ENCODE measurements around the gene NFYC. TPM values are rescaled to one million over a fixed set of nuclear protein-coding genes. Genes with fewer than 3 reads are reported as not detected.

Gene NFYC
- polyA plus RNA-seq, 1 donor = 66.0 TPM

DNA sequence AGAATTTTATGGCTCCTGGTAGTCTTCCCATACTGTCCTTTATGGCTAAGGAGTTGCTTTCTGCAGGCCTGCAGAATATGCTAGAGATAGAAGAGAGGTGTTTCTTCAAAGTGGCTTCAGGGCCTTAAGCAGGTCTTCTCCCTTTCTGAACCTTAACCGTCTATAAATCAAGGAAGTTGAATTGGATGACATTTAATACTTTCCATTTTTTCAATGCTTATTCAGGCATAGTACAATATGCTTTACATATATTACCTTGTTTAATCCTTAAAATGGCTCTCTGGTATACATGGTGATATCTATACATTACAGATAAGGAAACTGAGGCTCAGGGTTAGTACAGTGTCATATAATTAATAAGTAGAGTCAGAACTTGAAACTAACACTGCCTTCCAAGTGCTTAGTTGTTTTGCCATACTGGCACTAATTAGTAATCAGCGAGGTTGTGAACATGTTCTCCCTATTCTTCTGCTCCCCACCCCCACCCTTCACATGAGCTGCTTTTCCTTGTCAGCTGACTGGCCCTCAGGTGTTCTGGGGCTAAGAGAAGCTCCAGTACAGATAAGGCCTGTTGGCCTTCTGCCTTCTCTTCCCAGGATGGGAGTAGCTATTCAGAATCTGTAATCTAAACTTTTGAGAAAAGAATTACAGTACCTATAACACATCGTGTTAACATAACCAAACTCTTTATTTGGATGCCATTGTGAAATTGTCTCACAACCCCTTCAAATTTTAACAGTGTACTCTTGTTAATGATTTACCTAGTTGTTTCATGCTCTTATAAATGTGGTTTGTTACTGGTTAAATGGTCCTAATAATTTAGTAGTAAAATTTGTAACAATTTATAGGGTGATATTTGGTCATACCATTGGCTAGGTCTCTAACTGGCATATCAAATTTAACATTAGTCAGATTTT is 13.6 kb downstream of the NFYC start:
- Histone ChIP-seq H3K4me1 (ENCODE audit: control insufficient read depth, insufficient read depth, low read length) (peaks cover 18% of the 10 kb centered on the region), H3K27ac (ENCODE audit: low read length) (peak overlapping the region; percentile 50), H3K9me3 (ENCODE audit: control insufficient read depth, low read depth, low read length) (no peaks in the 10 kb centered on the region), H3K36me3 (ENCODE audit: control insufficient read depth, insufficient read depth, low read length) (no peaks in the 10 kb centered on the region), H3K4me3 (ENCODE audit: low read length) (no peak overlapping the region), H3K27me3 (ENCODE audit: control insufficient read depth, insufficient read depth, low read length) (no peaks in the 10 kb centered on the region)
- DNase-seq = peak; percentile 51 to 72
- WGBS (ENCODE audit: insufficient coverage, low lambda C conversion rate) = no CpG with 5 or more reads among the region's 3 CpGs

DNA sequence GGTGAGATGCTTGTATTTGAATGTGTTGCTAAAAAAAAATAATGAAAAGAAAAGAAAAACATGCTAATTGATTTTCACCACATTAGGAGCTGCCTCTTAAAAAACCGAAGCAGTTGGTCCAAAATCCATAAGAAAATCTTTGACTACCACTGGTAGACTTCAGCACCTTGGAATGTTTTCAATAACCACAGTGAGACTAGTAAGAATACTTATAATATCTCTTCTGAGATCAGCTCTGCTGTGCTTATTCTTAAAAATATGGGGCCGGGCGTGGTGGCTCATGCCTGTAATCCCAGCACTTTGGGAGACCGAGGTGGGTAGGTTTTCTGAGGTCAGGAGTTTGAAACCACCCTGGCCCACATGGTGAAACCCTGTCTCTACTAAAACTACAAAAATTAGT is 15.1 kb downstream of the NFYC start:
- no peaks in the 10 kb centered on the region for H3K27me3 ChIP-seq (ENCODE audit: control insufficient read depth, insufficient read depth, low read length)
- no peaks in the 10 kb centered on the region for H3K9me3 ChIP-seq (ENCODE audit: control insufficient read depth, low read depth, low read length)
- no peak overlapping the region for H3K27ac ChIP-seq (ENCODE audit: low read length)
- 100% methylated on average over 1 of the region's 4 CpGs for WGBS (ENCODE audit: insufficient coverage, low lambda C conversion rate)
- no peaks in the 10 kb centered on the region for H3K36me3 ChIP-seq (ENCODE audit: control insufficient read depth, insufficient read depth, low read length)
- DNase-seq = no peak
- peaks cover 18% of the 10 kb centered on the region for H3K4me1 ChIP-seq (ENCODE audit: control insufficient read depth, insufficient read depth, low read length)
- no peak overlapping the region for H3K4me3 ChIP-seq (ENCODE audit: low read length)

GRCh38 chr1:40708750-40709099 is 17.2 kb downstream of the NFYC start:
- DNase-seq = no peak
- Histone ChIP-seq H3K4me1 (ENCODE audit: control insufficient read depth, insufficient read depth, low read length) (peaks cover 18% of the 10 kb centered on the region), H3K9me3 (ENCODE audit: control insufficient read depth, low read depth, low read length) (no peaks in the 10 kb centered on the region), H3K4me3 (ENCODE audit: low read length) (peak overlapping the region; percentile 66), H3K27me3 (ENCODE audit: control insufficient read depth, insufficient read depth, low read length) (no peaks in the 10 kb centered on the region), H3K27ac (ENCODE audit: low read length) (peak overlapping the region; percentile 60), H3K36me3 (ENCODE audit: control insufficient read depth, insufficient read depth, low read length) (peaks cover 3% of the 10 kb centered on the region)
- WGBS (ENCODE audit: insufficient coverage, low lambda C conversion rate) = no CpG with 5 or more reads among the region's 3 CpGs

GRCh38 chr1:40709100-40709801 is 17.7 kb downstream of the NFYC start:
- no peaks in the 10 kb centered on the region for H3K27me3 ChIP-seq (ENCODE audit: control insufficient read depth, insufficient read depth, low read length)
- H3K36me3 ChIP-seq (ENCODE audit: control insufficient read depth, insufficient read depth, low read length) = peaks cover 3% of the 10 kb centered on the region
- H3K27ac ChIP-seq (ENCODE audit: low read length) = peak overlapping the region; percentile 60
- peak overlapping the region; percentile 66 for H3K4me3 ChIP-seq (ENCODE audit: low read length)
- H3K4me1 ChIP-seq (ENCODE audit: control insufficient read depth, insufficient read depth, low read length) = peaks cover 18% of the 10 kb centered on the region
- peak; percentile 86 to 95 for DNase-seq
- 0% methylated on average over 1 of the region's 10 CpGs for WGBS (ENCODE audit: insufficient coverage, low lambda C conversion rate)
- H3K9me3 ChIP-seq (ENCODE audit: control insufficient read depth, low read depth, low read length) = no peaks in the 10 kb centered on the region

GRCh38 chr1:40709802-40710278 is 18.3 kb downstream of the NFYC start:
- peak in 1 of 2 donors; percentile 19 for DNase-seq
- H3K4me1 ChIP-seq (ENCODE audit: control insufficient read depth, insufficient read depth, low read length) = peaks cover 18% of the 10 kb centered on the region
- WGBS (ENCODE audit: insufficient coverage, low lambda C conversion rate) = 0% methylated on average over 1 of the region's 3 CpGs
- no peaks in the 10 kb centered on the region for H3K27me3 ChIP-seq (ENCODE audit: control insufficient read depth, insufficient read depth, low read length)
- H3K27ac ChIP-seq (ENCODE audit: low read length) = peak overlapping the region; percentile 60
- H3K36me3 ChIP-seq (ENCODE audit: control insufficient read depth, insufficient read depth, low read length) = peaks cover 3% of the 10 kb centered on the region
- peak overlapping the region; percentile 66 for H3K4me3 ChIP-seq (ENCODE audit: low read length)
- H3K9me3 ChIP-seq (ENCODE audit: control insufficient read depth, low read depth, low read length) = no peaks in the 10 kb centered on the region

- peak in 1 of 2 donors; percentile 56 for DNase-seq
- peak overlapping the region; percentile 60 for H3K27ac ChIP-seq (ENCODE audit: low read length)
- H3K27me3 ChIP-seq (ENCODE audit: control insufficient read depth, insufficient read depth, low read length) = no peaks in the 10 kb centered on the region
- WGBS (ENCODE audit: insufficient coverage, low lambda C conversion rate) = 0% methylated on average over 1 of the region's 7 CpGs
- no peaks in the 10 kb centered on the region for H3K9me3 ChIP-seq (ENCODE audit: control insufficient read depth, low read depth, low read length)
- peak overlapping the region; percentile 66 for H3K4me3 ChIP-seq (ENCODE audit: low read length)
- H3K4me1 ChIP-seq (ENCODE audit: control insufficient read depth, insufficient read depth, low read length) = peaks cover 14% of the 10 kb centered on the region
- peaks cover 3% of the 10 kb centered on the region for H3K36me3 ChIP-seq (ENCODE audit: control insufficient read depth, insufficient read depth, low read length)
Observed at GRCh38 chr1:40710581-40711315, 19.2 kb downstream of the NFYC start.

- H3K36me3 ChIP-seq (ENCODE audit: control insufficient read depth, insufficient read depth, low read length) = peaks cover 3% of the 10 kb centered on the region
- 17% methylated on average over 1 of the region's 3 CpGs for WGBS (ENCODE audit: insufficient coverage, low lambda C conversion rate)
- H3K4me1 ChIP-seq (ENCODE audit: control insufficient read depth, insufficient read depth, low read length) = peaks cover 19% of the 10 kb centered on the region
- H3K4me3 ChIP-seq (ENCODE audit: low read length) = no peak overlapping the region
- no peaks in the 10 kb centered on the region for H3K27me3 ChIP-seq (ENCODE audit: control insufficient read depth, insufficient read depth, low read length)
- H3K27ac ChIP-seq (ENCODE audit: low read length) = peak overlapping the region; percentile 60
- no peaks in the 10 kb centered on the region for H3K9me3 ChIP-seq (ENCODE audit: control insufficient read depth, low read depth, low read length)
- no peak for DNase-seq
Observed at GRCh38 chr1:40711465-40712404, 20.2 kb downstream of the NFYC start.

DNA sequence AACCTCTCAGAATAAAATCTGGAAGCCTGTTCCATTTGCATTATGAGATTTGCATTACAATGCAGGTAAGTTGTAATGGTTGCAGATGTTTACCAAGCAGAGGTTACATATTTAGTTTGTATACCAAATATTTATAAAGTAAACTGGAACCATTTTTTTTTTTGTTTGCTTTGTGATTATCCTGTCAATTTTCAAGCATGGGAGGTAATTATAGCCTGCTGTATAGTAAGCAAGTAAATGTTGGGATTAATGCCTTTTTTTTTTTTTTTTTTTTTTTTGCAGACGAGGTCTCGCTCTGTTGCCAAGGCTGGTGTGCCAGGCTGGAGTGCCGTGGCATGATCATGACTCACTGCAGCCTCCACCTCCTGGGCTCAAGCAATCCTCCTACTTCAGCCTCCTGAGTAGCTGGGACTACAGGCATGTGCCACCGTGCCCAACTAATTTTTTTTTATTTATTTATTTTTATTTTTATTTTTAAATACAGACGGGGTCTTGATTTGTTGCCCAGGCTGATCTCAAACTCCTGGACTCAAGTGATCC is 21.0 kb downstream of the NFYC start:
- peaks cover 25% of the 10 kb centered on the region for H3K4me1 ChIP-seq (ENCODE audit: control insufficient read depth, insufficient read depth, low read length)

DNA sequence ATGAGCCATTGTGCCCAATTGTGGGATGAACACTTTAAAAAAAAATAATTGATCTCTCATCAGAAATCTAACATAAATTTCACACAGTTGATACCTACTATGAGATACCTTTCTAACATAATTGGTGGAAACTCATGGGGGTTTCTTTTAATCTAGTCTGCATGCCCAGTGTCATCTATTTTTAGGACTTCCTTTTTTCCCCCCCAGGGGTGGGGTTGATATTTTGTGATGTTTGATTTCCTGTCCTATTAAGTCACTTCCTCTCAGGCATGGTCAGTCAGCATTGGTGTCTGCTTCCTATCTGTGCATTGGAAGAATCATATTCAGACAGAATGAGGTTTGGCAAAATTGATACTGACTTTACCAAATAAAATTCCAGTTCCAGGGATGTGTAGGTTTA is 21.5 kb downstream of the NFYC start:
- no peaks in the 10 kb centered on the region for H3K27me3 ChIP-seq (ENCODE audit: control insufficient read depth, insufficient read depth, low read length)
- peaks cover 25% of the 10 kb centered on the region for H3K4me1 ChIP-seq (ENCODE audit: control insufficient read depth, insufficient read depth, low read length)
- no peak for DNase-seq
- H3K36me3 ChIP-seq (ENCODE audit: control insufficient read depth, insufficient read depth, low read length) = peaks cover 3% of the 10 kb centered on the region
- no peaks in the 10 kb centered on the region for H3K9me3 ChIP-seq (ENCODE audit: control insufficient read depth, low read depth, low read length)
- H3K27ac ChIP-seq (ENCODE audit: low read length) = no peak overlapping the region
- H3K4me3 ChIP-seq (ENCODE audit: low read length) = no peak overlapping the region

More for the DNA sequence above, 21.0 kb downstream of the NFYC start:
- Histone ChIP-seq H3K27me3 (ENCODE audit: control insufficient read depth, insufficient read depth, low read length) (no peaks in the 10 kb centered on the region), H3K9me3 (ENCODE audit: control insufficient read depth, low read depth, low read length) (no peaks in the 10 kb centered on the region), H3K4me3 (ENCODE audit: low read length) (no peak overlapping the region), H3K36me3 (ENCODE audit: control insufficient read depth, insufficient read depth, low read length) (peaks cover 3% of the 10 kb centered on the region), H3K27ac (ENCODE audit: low read length) (no peak overlapping the region)
- WGBS (ENCODE audit: insufficient coverage, low lambda C conversion rate) = no CpG with 5 or more reads among the region's 5 CpGs
- no peak for DNase-seq

All from large intestine (tissue), 3 donors.